ENCODE results near the gene CRABP1.
A peak's percentile ranks its signal among the peaks of the same experiment; 100 is the strongest.

The CRABP1 gene

GRCh38 chr15:78340231-78341056 lies at the start of gene CRABP1:
TSS of gene CRABP1 (plus strand) at chr15:78340353. CDS start at chr15:78340429, 76 bp downstream.
- no peak for DNase-seq

- no peak for DNase-seq
Measured at GRCh38 chr15:78291052-78291451, 49.1 kb upstream of the CRABP1 start.

DNA sequence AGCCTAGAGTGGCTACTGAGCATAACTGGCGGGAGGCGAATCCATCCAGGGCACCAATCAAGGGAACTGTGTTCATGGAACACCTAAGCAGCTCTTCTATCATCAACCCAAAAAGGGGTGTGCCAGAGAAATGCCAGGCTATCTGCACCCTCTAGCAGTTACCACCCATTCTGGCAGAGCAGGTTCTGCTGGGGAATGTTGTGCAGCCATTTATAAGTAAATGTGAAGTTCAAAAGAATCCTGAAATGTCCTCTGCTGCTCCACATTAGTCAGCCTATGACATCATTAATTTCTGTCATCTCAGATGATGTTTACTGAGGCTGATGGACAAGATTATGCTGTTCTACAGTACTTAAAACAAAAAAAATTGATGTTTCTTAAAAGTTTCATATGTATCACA lies 48.5 kb upstream of the CRABP1 start:
- DNase-seq: no peak

DNA sequence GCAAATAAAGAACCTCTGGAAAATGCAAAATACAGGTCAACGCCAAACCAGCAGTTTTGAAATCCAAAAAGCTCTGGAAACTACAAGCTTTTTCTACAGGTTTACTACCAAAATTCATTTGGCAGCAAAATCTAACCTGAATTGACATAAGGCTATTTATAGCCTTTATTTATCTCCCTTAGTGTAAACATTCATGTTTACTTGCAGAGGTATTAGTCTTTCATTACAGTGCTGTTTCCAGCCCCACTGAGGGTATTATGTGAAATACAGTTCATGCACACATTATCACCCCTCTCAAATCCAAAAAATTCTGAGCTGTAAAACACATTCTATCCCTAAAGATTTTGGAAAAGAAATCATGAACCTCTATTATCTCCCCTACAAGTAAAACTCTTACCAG lies 47.9 kb upstream of the CRABP1 start:
- no peak for DNase-seq

DNA sequence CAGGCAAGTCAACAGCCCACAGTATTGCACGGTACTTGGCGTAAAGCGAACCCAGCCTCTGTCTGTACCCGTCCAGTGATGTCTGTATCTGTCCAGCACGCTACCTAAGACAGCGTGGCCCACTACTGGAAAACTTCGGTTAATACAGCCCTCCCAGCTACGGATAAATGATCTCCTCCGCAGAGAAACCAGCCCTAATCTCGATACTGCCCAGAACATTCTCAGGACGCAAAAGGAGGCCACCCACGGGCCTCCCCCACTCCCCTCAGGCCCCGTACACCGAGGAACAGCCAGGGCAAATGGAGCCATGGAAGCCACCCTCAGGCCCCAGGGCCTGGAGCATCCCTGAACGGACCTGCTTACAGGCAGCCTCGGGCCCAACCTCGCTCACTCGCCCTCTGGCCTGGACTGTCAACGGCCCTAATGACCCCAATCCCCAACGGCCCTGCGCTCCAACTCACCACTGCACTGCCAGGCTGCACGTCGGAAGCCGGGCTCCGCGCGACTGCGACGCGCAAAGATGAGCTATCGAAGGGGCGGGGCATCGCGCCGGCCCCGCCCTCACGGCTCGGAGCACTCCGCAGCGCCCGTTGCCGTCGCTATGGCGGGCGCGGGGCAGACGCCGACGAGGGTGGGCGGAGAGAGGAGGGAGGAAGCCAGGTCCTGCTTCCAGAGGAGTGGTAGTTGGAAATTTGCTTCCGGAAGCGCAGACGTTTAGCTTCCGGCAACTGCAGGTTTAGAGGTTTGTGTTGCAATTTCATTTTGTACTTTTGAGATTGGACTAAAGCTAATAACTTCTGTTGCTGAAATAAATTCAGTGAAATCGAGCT lies 40.8 kb upstream of the CRABP1 start, which contains the start of gene SKIC8:
TSS of gene SKIC8 (minus strand) at position 509 of the 830 bp plus-strand sequence. CDS start 3,923 bp downstream, outside the sequence.
- DNase-seq: peak; percentile 81

DNA sequence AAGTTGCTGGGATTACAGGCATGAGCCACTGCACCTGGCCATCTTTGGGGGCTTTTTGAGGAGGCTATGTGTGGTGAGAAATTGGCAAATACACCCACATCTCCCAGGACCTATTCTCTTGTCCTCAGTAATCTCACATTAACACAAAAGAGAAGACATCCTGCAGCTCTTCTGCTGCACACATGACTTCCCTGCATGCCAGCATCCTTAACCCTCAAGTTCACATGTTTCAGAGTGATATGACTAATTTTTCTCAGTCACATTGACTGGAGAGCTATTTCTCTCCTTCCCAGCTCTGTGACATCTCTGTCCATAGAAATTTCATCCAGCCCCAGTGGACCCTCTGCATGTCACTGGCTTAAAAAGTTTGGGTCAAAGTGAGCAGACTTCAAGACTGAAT lies 38.8 kb upstream of the CRABP1 start:
- DNase-seq: no peak

DNA sequence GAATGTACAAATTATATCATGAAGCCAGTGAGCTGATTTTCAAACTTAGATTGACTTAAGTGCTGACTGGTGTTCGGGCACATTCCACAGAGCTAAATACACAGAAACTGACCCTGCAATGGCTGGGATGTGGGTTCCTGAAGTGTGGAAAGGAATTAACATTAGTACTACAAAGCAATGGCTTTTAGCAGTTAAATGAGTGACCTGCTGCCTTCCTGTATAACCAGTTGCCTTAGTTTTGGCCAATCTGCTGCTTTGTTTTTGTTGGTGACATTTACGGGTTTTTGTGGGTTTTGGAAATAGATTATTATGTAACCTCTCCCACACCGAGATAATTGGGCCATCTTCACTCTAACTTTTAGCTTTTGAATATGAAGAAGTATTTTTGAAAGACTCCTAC lies 38.3 kb upstream of the CRABP1 start:
- DNase-seq: no peak

DNA sequence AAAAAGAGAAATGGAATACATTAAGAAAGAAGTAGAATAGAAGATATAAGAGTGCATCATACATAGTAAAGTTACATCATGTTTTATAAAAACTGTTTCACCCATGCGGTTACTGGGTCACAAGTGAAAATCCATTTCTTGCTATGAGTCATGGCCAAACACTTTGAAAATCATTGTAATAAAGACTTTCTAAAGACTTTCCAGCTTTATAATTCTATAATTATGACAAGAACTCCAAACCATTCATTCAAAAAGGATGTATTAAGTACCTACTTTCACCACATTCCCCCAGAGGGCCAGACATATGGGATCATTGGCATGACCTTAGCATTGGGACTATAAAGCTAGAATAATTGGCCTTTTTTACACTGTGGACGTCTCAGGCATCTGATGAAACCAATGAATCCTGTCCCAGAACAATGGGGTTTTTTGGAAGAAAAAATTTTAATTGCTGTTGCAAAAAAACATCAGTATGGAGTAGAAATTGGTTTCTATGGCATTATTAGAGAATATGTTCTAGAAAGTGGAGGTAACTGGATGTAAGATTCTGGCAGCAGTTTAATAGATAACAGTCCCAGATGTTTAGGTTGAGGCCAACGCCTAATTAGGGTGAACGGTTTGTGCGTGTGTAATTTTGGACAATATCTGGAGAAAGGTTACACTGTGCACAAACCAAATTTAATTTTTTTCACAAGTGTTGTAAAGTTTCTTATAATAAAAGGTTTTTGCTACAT lies 37.4 kb upstream of the CRABP1 start:
- DNase-seq: no peak

DNA sequence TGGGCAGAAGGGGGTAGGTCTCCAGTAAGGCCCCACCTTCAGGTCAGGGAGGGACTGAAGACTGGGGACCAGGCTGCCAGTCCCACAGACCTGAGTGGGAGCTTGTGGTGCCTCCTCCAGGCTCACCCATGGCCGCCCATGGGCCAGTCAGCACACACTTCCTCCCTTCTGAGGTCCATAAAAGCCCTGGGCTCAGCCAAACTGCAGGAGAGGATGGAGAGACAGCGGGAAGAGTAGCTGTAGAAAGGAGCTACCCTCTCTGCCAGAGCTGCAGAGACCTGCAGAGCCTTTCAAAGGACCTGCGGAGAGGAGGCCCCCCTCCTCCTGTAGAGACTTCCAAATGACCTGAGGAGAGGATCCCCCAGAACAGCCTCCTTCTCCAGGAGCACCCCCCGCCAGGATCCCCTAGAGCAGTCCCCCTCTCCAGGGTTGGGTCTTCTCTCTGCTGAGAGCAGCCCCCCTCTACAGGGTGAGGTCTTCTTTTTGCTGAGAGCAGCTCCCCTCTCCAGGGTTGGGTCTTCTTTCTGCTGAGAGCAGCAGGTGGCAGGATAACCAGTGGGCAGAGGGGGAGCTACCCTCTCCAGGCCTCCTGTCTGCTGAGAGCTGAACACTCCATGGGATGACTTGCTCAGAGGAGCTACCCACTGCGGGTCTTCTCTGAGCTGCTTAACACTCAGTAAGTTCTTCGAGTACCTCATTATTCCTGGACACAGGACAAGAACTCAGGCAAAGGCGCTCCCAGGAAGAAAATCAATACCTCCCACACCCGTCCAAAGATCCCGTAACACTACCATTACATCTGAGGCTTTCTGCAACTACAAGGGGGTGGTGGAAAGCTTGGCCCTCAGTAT lies 35.7 kb upstream of the CRABP1 start:
- DNase-seq: no peak

DNA sequence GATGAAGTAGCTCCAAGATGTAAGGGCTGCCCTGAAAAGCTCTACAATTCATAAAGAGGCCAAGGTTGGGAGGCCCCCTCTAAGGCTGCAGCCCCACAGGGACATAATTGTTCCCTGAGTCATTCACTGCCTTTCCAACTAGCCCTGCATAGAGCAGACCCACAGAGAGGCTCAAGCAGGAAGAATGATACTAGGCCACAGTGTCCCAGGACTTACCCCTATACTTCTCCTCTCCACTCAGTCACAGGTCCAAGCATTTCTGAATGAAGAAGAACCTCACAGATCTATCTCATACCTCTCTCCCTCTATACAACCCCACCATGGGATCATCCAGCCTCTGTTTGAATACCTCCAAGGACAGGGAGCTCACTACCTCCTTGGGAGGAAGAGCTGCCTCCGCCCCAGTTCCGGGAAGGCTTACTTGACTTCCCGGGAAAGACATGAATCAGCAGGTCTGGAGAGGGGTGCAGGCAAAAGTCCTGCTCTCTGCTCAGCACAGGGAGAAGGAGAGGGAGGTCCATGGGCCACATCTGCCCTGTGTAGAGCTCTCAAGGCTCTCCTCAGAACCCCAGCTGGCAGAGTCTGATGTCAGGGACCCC lies 33.9 kb upstream of the CRABP1 start:
- DNase-seq: no peak

- DNase-seq: no peak
Measured at GRCh38 chr15:78307976-78308375, 32.2 kb upstream of the CRABP1 start.

DNA sequence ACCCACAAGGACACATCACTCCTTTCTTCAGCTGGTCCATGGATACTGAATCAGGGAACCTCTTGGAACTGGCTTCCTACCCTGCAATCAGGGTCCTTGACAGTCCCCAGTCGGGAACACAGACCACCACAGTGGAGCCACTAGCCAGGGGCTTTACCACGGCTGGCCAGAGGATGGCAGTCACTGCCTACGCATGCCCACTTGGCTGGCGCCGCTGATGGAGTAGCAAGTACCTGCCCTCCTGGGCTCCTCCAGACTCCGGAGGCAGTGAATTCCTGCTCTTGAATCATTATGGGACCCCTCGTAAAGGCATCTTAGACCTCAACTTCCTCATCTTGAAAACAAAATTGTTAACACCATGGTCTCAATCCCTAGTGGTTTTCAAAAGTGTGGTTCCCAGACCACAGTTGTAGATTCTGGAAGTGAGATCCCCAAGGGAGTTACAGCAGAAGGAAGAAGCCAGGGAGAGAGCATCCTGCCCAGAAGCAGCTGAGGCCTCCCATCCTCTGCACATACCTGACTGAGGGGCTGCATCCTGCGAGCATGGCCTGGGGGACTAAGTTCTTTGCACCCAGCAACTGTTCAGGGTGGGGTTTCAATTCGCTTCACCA lies 31.6 kb upstream of the CRABP1 start:
- peak; percentile 38 for DNase-seq

GRCh38 chr15:78311292-78311691 lies 28.9 kb upstream of the CRABP1 start:
- DNase-seq: no peak

- no peak for DNase-seq
Measured at GRCh38 chr15:78312536-78312935, 27.6 kb upstream of the CRABP1 start.

- DNase-seq: no peak
Measured at GRCh38 chr15:78312957-78313356, 27.2 kb upstream of the CRABP1 start.

- no peak for DNase-seq
Measured at GRCh38 chr15:78313383-78313782, 26.8 kb upstream of the CRABP1 start.

GRCh38 chr15:78314181-78314581 lies 26.0 kb upstream of the CRABP1 start:
- DNase-seq: no peak

DNA sequence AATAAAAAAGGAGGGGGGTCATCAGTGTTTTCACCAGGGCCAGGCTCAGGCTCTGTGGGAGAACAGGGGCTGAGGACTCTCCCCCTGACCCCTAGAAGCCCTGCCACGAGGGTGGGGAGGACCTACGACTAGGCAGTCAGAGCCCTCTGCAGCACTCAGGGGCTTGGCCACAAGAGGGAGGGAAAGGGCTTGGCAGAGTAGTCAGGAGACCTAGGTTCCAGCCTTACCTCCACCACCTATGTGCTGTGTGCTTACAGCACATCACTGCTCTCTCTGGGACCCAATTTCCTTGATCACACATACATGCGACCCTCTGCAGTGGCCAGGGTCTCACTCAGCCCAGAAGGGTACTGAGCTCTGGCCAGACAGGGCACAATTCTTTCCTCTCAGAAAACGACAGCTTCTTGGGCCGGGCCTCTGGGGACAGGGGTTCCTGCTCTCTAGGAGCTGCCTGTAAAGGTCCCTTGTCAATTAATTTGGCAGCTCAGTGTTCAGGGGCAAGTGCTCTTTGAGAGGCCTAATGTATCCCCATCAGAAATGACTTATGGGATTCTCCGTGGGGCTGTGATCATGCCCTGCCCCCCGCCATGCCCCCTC lies 24.4 kb upstream of the CRABP1 start:
- DNase-seq: no peak

- DNase-seq: no peak
Measured at GRCh38 chr15:78316283-78317083, 23.7 kb upstream of the CRABP1 start.

Measured in NCI-H510A (cell line).